ENCODE measurements around the gene ALAS1.
A peak's percentile ranks its signal among the peaks of the same experiment; 100 is the strongest.

ALAS1 gene

DNA sequence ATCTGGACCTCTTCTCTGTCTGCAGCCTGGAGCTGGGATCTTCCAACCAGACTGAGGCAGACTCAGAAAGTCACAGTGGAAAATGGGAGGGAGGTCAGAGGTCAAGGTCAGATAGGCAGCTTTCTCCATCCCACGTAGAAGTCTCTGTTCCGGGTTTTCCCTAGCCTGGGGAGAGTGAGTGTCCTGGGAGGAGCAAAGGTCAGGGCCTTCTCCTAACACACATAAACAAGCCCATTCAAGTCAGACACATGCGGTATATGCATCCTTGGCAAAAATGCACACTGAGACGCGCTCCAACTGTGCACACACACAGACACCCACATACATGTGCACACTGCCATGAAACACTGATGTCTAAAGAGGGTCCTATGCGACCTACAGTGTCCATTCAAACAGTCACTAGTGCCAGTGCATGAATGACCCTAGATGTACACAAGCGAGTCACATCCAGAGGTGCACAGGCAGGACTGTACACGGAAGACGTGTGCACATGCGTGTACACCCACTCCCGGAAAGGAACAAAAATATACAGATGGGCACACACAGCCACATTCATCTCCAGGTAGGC lies 40.3 kb downstream of the ALAS1 start:
- no peak for DNase-seq (ENCODE audit: low spot score)
- in situ Hi-C loops (cut with MboI; ENCODE audit: low pct_unique_long_range_greater_than_20kb, low sequenced_read_pairs, unreplicated experiment) = loop anchor here (10.0 kb wide), 1 partner anchor 107 kb away; no protein-coding TSS in a partner anchor
- TF ChIP-seq CTCF (IDR thresholded peaks at IDR 0.05; ENCODE audit: extremely low read depth, insufficient read depth, missing control alignments) = no peak

DNA sequence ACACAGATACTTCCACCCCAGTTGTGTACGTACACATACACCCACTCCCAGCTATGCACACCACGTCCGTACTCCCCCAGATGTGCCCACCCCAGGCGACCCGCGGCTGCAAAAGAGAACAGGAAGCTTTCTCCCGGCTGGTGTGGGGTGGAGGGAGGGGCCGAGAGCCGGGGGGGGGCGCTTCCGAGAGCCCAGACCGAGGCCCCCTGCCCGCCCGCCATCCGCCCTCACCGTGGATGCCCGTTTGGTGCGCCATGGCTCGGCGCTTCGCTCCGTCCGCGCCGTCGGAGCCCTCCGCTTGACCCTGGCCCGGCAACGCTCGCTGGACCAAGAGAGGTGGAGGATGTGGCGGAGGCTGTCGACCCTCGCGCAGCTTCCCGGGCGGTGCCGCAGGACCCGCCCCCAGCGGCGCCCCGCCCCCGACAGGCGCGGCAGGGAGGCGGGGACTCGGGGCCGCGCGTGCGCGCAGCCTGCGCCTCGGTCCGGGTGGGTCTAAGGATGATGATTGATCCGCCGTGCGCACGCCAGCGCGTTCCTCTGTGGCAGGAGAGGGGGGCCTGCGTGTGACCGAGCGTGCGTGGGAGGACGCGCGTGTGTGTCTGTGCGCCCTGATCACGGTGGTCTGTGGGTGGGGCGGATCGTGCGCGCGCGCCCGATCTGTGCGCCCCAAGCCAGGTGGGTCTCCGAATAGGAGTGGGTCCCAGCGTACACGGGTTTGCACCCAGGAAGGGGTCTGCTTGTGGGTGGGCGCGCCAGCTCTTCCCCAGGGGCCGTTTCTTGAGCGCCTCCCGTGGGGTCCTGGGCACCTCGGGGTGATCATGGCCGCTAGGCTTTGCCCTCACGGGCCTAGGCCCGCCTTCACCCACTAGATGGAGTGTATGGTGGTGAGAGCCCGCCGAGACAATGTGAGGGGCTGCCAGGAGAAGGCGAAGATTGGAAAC lies 41.1 kb downstream of the ALAS1 start, which contains the start of gene TWF2:
TSS of gene TWF2 (minus strand) at position 398 of the 941 bp plus-strand sequence. CDS start at position 256, 142 bp downstream.
- in situ Hi-C loops (cut with MboI; ENCODE audit: low pct_unique_long_range_greater_than_20kb, low sequenced_read_pairs, unreplicated experiment) = loop anchor here (10.0 kb wide), 1 partner anchor 106 kb away; no protein-coding TSS in a partner anchor
- DNase-seq (ENCODE audit: low spot score) = peak; percentile 99
- TF ChIP-seq CTCF (IDR thresholded peaks at IDR 0.05; ENCODE audit: extremely low read depth, insufficient read depth, missing control alignments) = peak; percentile 47

GRCh38 chr3:52240059-52240885 lies 42.3 kb downstream of the ALAS1 start:
- in situ Hi-C loops (cut with MboI; ENCODE audit: low pct_unique_long_range_greater_than_20kb, low sequenced_read_pairs, unreplicated experiment) = no loop called here
- peak; percentile 18 for TF ChIP-seq CTCF (IDR thresholded peaks at IDR 0.05; ENCODE audit: extremely low read depth, insufficient read depth, missing control alignments)
- DNase-seq (ENCODE audit: low spot score) = no peak

DNA sequence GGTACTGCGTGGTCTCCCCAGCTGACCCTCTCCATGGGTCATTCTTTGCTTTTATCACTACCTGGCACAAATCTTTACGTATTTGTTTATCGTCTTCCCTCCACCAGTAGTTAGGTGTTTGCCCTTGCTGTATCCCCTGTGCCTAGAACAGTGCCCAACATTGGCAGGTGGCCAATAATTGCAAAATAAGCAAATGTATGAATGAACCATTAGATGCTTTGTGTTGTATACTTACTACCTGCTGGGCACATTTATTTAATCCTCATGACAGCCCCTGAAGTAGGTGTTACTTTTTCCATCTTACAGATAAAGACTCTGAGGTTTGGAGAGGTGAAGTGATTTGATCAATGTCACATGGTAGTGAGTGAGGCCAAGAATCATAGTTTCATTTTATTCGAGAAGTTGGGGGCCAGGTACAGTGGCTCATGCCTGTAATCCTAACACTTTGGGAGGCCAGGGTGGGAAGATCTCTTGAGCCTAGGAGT lies 43.0 kb downstream of the ALAS1 start:
- DNase-seq (ENCODE audit: low spot score) = no peak
- in situ Hi-C loops (cut with MboI; ENCODE audit: low pct_unique_long_range_greater_than_20kb, low sequenced_read_pairs, unreplicated experiment) = no loop called here
- TF ChIP-seq CTCF (IDR thresholded peaks at IDR 0.05; ENCODE audit: extremely low read depth, insufficient read depth, missing control alignments) = no peak

- in situ Hi-C loops (cut with MboI; ENCODE audit: low pct_unique_long_range_greater_than_20kb, low sequenced_read_pairs, unreplicated experiment) = no loop called here
- TF ChIP-seq CTCF (IDR thresholded peaks at IDR 0.05; ENCODE audit: extremely low read depth, insufficient read depth, missing control alignments) = no peak
- no peak for DNase-seq (ENCODE audit: low spot score)
Measured at GRCh38 chr3:52242039-52242438, 44.1 kb downstream of the ALAS1 start.
